Hepatocyte (in vitro differentiated cells): ENCODE data around the gene ACADM. TPM values are rescaled to one million over a fixed set of nuclear protein-coding genes. Genes with fewer than 3 reads are reported as not detected.

Experiments
- DNase-seq: peaks from one replicate; pipeline ENCODE4 v3.0.0-alpha.2; 2016; ENCODE audit warnings: low spot score
- H2AFZ ChIP-seq: fragments of 200-600 bp; sonication (generic); 2 replicates; pipeline ENCODE4 v1.6.0; 2016; ENCODE audit warnings: antibody characterized with exemption, mild to moderate bottlenecking
- H3K27ac ChIP-seq: fragments of 200-600 bp; sonication (generic); 2 replicates; pipeline ENCODE4 v1.5.1; 2016; ENCODE audit warnings: mild to moderate bottlenecking
- H3K27me3 ChIP-seq: fragments of 200-600 bp; sonication (generic); 2 replicates; pipeline ENCODE4 v1.6.1; 2016
- H3K36me3 ChIP-seq: fragments of 200-600 bp; sonication (generic); replicated peaks from 2 replicates; pipeline ENCODE4 v1.5.1; 2016; ENCODE audit warnings: low read depth; ENCODE audit not compliant: insufficient read depth
- H3K4me1 ChIP-seq: fragments of 200-600 bp; sonication (generic); 2 replicates; pipeline ENCODE4 v1.5.1; 2016; ENCODE audit warnings: mild to moderate bottlenecking, moderate library complexity; ENCODE audit not compliant: insufficient read depth
- H3K4me2 ChIP-seq: fragments of 200-600 bp; sonication (generic); 2 replicates; pipeline ENCODE4 v1.6.0; 2016
- H3K4me3 ChIP-seq: fragments of 200-600 bp; sonication (generic); 2 replicates; pipeline ENCODE4 v1.5.1; 2016; ENCODE audit warnings: mild to moderate bottlenecking
- H3K79me2 ChIP-seq: fragments of 200-600 bp; sonication (generic); 2 replicates; pipeline ENCODE4 v1.6.0; 2017; ENCODE audit warnings: mild to moderate bottlenecking
- H3K9me2 ChIP-seq: fragments of 200-600 bp; sonication (generic); replicated peaks from 2 replicates; pipeline ENCODE4 v1.6.0; 2017; ENCODE audit warnings: mild to moderate bottlenecking; ENCODE audit not compliant: insufficient read depth
- H3K9me3 ChIP-seq: fragments of 200-600 bp; sonication (generic); 2 replicates; pipeline ENCODE4 v1.5.1; 2016; ENCODE audit warnings: low read depth, mild to moderate bottlenecking
- H4K20me1 ChIP-seq: fragments of 200-600 bp; sonication (generic); 2 replicates; pipeline ENCODE4 v1.6.0; 2016; ENCODE audit warnings: mild to moderate bottlenecking; ENCODE audit not compliant: insufficient read depth, poor library complexity, severe bottlenecking
- CTCF ChIP-seq: fragments of 200-600 bp; sonication (generic); IDR thresholded peaks from 2 replicates; pipeline ENCODE4 v1.5.1; 2016; ENCODE audit warnings: antibody characterized with exemption, mild to moderate bottlenecking; ENCODE audit not compliant: poor library complexity
- EZH2 ChIP-seq: fragments of 200-600 bp; sonication (generic); IDR thresholded peaks from 2 replicates; pipeline ENCODE4 v1.6.1; 2016; ENCODE audit warnings: antibody characterized with exemption, mild to moderate bottlenecking, borderline replicate concordance
- EZH2phosphoT487 ChIP-seq: fragments of 200-600 bp; sonication (generic); IDR thresholded peaks from one replicate; pipeline ENCODE4 v1.6.1; 2018; ENCODE audit warnings: antibody characterized with exemption, mild to moderate bottlenecking, low read depth, moderate library complexity; ENCODE audit not compliant: unreplicated experiment, severe bottlenecking
- WGBS: methylation state at CpG from one replicate; pipeline ENCODE4 v1.1.6; 2016; ENCODE audit warnings: low lambda C conversion rate; ENCODE audit errors: missing lambda C conversion rate; 5-methylcytosine and 5-hydroxymethylcytosine counted together
- polyA plus RNA-seq: library from polyadenylated mRNA; unstranded; fragments of >200 nt; fragmentation: Nextera tagmentation; extraction: Ambion mirVana; gene quantifications from 2 replicates; pipeline ENCODE4 v1.2.1, GENCODE V29; 2016
- total RNA-seq: library from RNA; depleted of rRNA; stranded (reverse); fragments of >200 nt; gene quantifications from 2 replicates; pipeline ENCODE4 v1.2.3, GENCODE V29; 2014

Gene ACADM
- total and polyA plus RNA-seq, 2 experiments from 2014 or later, result 57.6 to 88.5 TPM

GRCh38 chr1:75723989-75724471, 479 bp upstream of the ACADM start:
- no peaks in the 10 kb centered on the region for H3K9me2 ChIP-seq
- peak; percentile 92 for DNase-seq

DNA sequence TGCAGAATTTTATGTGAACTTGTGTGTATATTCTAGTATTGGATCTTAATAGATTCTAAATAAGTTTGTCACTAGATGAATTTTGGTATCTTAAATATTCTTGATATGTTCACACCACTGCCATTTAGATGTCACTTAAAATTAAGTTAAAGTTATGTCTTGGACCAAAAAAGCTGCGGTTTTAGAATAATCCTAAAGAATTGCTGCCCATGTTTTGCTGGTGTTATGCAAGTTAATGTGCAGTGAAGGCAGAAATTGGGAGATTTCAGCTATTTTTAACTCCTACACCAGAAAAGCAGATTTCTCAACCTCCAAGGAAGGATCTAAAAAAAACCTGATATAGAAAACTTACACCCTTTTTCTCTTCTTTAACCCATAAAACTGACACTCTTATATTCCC, 757 bp downstream of the ACADM start:
- 6% methylated on average over 1 of the region's 1 CpG for WGBS
- peak overlapping the region; percentile 95 for H3K27ac ChIP-seq
- peaks cover 49% of the 10 kb centered on the region for H3K79me2 ChIP-seq
- H2AFZ ChIP-seq, result peak overlapping the region; percentile 79
- peak overlapping the region; percentile 79 for H3K4me2 ChIP-seq
- TF ChIP-seq EZH2, result no peak
- TF ChIP-seq CTCF, result no peak
- TF ChIP-seq EZH2phosphoT487, result no peak
- H4K20me1 ChIP-seq, result peaks cover 3% of the 10 kb centered on the region
- H3K4me1 ChIP-seq, result peaks cover 5% of the 10 kb centered on the region
- no peaks in the 10 kb centered on the region for H3K9me3 ChIP-seq
- H3K27me3 ChIP-seq, result no peaks in the 10 kb centered on the region
- peak overlapping the region; percentile 87 for H3K4me3 ChIP-seq
- no peak for DNase-seq
- H3K36me3 ChIP-seq, result no peaks in the 10 kb centered on the region
- no peaks in the 10 kb centered on the region for H3K9me2 ChIP-seq

More at GRCh38 chr1:75723989-75724471, 479 bp upstream of the ACADM start:
- TF ChIP-seq EZH2 (no peak), CTCF (no peak), EZH2phosphoT487 (no peak)
- Histone ChIP-seq H3K27me3 (no peaks in the 10 kb centered on the region), H3K27ac (peak overlapping the region; percentile 95), H3K4me1 (peaks cover 5% of the 10 kb centered on the region), H3K4me2 (peak overlapping the region; percentile 79), H3K4me3 (peak overlapping the region; percentile 87), H3K79me2 (peaks cover 37% of the 10 kb centered on the region), H2AFZ (peak overlapping the region; percentile 79), H4K20me1 (peaks cover 3% of the 10 kb centered on the region), H3K9me3 (no peaks in the 10 kb centered on the region), H3K36me3 (no peaks in the 10 kb centered on the region)
- WGBS, result 4% methylated on average over 26 of the region's 30 CpGs

DNA sequence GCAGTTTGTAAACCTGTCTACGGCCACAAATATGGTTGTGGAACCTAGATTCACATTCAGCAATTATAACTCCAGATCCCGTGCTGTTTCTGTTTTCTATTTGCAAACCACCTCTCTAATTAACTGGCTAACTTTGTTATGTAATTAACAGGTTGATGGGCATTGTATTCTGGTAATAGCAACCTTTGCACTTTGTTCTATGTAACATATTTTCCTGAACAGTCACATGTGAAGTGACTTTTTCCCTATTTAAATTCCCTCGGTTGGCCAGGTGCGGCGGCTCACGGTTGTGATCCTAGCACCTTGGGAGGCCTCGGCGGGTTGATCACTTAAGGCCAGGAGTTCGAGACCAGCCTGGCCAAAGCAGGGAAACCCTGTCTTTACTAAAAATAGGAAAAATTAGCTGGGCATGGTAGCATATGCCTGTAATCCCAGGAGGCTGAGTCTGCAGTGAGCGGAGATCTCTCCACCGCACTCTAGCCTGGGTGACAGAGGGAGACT, 1.4 kb downstream of the ACADM start:
- H3K9me3 ChIP-seq, result no peaks in the 10 kb centered on the region
- H3K27ac ChIP-seq, result peak overlapping the region; percentile 95
- H2AFZ ChIP-seq, result peak overlapping the region; percentile 79
- peak overlapping the region; percentile 87 for H3K4me3 ChIP-seq
- TF ChIP-seq EZH2phosphoT487, result no peak
- TF ChIP-seq EZH2, result no peak
- no peak for TF ChIP-seq CTCF
- WGBS, result 41% methylated on average over 11 of the region's 11 CpGs
- H4K20me1 ChIP-seq, result peaks cover 3% of the 10 kb centered on the region
- H3K4me1 ChIP-seq, result peaks cover 5% of the 10 kb centered on the region
- no peaks in the 10 kb centered on the region for H3K36me3 ChIP-seq
- H3K4me2 ChIP-seq, result peak overlapping the region; percentile 79
- peak; percentile 75 for DNase-seq
- no peaks in the 10 kb centered on the region for H3K9me2 ChIP-seq
- H3K79me2 ChIP-seq, result peaks cover 55% of the 10 kb centered on the region
- H3K27me3 ChIP-seq, result no peaks in the 10 kb centered on the region

DNA sequence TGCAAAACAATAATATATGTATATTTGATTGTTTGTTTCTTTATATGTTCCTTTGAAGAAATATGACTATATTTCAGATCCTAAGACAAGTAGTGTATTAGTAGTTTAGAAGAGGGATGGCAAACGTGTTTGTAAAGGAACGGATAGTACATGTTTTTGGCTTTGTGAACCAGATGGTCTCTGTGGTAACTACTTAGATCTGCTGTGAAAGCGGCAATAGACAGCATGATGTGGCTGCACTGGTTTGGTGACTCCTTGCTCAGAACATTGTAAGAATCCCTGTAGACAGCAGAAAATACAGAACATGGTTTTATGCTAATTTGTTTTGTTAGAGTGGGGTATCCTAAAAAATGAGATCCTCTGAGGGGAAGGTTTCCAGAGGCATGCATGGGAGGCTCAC, 3.1 kb downstream of the ACADM start:
- Histone ChIP-seq H2AFZ (no peak overlapping the region), H3K27ac (no peak overlapping the region)
- WGBS, result 87% methylated on average over 3 of the region's 3 CpGs

More for the DNA sequence above, 3.1 kb downstream of the ACADM start:
- TF ChIP-seq EZH2, result no peak
- no peak for TF ChIP-seq CTCF
- no peak for TF ChIP-seq EZH2phosphoT487
- Histone ChIP-seq H3K79me2 (peaks cover 64% of the 10 kb centered on the region), H3K4me3 (no peak overlapping the region), H3K4me1 (peaks cover 5% of the 10 kb centered on the region), H3K36me3 (no peaks in the 10 kb centered on the region), H3K9me3 (no peaks in the 10 kb centered on the region), H3K27me3 (no peaks in the 10 kb centered on the region), H3K4me2 (no peak overlapping the region), H3K9me2 (no peaks in the 10 kb centered on the region), H4K20me1 (peaks cover 3% of the 10 kb centered on the region)
- no peak for DNase-seq
